Endothelial cell of umbilical vein (primary cell): Measurements from ENCODE around the gene LILRA5.

Source experiments
- CTCF ChIP-seq, 2 donors: IDR thresholded peaks; 1 replicate in 1 of 2; 2 replicates in 1 of 2; pipeline ENCODE4 v1.5.1; 2011; ENCODE audit warnings: low read length in 2 of 2, mild to moderate bottlenecking in 2 of 2, moderate library complexity in 2 of 2, control low read depth in 1 of 2, inconsistent platforms in 1 of 2, low read depth in 1 of 2; ENCODE audit not compliant: insufficient read depth in 1 of 2; ENCODE audit errors: extremely low read depth in 1 of 2
- MAX ChIP-seq: IDR thresholded peaks from 2 replicates; pipeline ENCODE4 v1.6.1; 2011; ENCODE audit not compliant: insufficient read depth, insufficient read length

GRCh38 chr19:54315956-54316355 lies 3.0 kb upstream of the LILRA5 start:
- no peak for TF ChIP-seq MAX
- no peak for TF ChIP-seq CTCF (IDR thresholded peaks at IDR 0.05; ENCODE audit: extremely low read depth in 1 of 2, insufficient read depth in 1 of 2, low read depth in 1 of 2, low read length in 2 of 2)
